GM18502 (cell line): ENCODE results near the gene C16orf82.
"Not testable (repeated sequence)": the region's sequence is repeated elsewhere in the genome, so short reads cannot be mapped to it uniquely, and the experiment has no call there.

Experiments
- ATAC-seq: cut with Tn5 transposase; IDR thresholded peaks from one replicate; pipeline ENCODE4 v1.9.1; 2021; ENCODE audit warnings: mild to moderate bottlenecking; ENCODE audit not compliant: unreplicated experiment, poor library complexity

The C16orf82 gene

DNA sequence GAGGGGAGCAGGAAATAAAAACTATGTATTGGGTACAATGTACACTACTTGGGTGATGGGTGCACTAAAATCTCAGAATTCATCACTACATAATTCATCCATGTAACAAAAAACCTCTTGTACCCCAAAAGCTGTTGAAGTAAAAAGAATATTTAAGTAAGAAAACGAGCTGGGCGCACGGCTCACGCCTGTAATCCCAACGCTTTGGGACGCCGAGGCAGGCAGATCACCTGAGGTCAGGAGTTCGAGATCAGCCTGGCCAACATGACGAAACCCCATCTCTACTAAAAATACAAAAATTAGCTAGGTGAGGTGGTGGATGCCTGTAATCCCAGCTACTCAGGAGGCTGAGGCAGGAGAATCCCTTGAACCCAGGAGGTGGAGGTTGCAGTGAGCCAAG lies 19.3 kb downstream of the C16orf82 start:
- ATAC-seq = not testable (repeated sequence)

GRCh38 chr16:27088216-27088615 lies 21.5 kb downstream of the C16orf82 start:
- no peak for ATAC-seq

GRCh38 chr16:27096375-27096774 lies 29.6 kb downstream of the C16orf82 start:
- ATAC-seq = no peak

GRCh38 chr16:27097800-27098230 lies 31.1 kb downstream of the C16orf82 start:
- no peak for ATAC-seq

- no peak for ATAC-seq
Observed at GRCh38 chr16:27098366-27099049, 31.8 kb downstream of the C16orf82 start.

GRCh38 chr16:27102701-27103575 lies 36.2 kb downstream of the C16orf82 start:
- ATAC-seq = no peak

DNA sequence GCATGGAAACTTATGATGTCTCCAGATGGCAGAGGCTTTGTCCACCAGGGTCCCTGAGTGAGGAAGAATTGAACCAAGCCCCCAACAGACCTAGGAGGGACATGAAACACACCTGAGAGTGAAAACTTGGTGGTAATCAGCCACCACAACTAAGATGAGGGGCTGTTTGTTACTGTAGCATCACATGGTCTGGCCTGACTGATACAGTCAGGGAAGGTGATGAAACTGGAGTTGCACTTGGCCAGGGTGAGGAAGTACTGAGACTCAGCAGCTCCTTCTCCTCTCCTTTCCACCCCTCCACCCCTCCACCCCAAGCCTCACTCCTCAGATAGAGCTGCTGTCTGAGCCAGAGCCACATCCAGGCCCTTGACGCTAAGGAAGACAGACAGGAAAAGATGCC lies 37.2 kb downstream of the C16orf82 start:
- ATAC-seq = no peak

DNA sequence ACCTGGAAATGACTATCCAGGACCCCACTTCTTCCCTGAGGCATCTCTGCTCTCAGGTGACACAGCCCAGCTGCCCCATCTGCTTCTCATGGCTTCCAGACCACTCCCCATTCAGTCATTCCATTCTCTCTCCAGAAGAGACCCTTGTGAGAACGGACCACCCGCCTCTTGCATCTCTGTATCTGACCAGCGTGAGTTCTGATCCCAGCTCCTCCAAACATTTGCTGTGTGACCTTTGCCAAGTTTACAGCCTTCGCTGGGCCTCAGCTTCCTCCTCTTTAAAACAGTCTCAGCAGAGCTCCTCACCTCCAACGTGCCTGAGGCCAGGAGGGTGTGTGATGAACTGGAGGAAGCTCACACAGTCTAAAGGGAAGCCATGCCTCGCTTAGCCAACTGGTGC lies 39.6 kb downstream of the C16orf82 start:
- no peak for ATAC-seq

DNA sequence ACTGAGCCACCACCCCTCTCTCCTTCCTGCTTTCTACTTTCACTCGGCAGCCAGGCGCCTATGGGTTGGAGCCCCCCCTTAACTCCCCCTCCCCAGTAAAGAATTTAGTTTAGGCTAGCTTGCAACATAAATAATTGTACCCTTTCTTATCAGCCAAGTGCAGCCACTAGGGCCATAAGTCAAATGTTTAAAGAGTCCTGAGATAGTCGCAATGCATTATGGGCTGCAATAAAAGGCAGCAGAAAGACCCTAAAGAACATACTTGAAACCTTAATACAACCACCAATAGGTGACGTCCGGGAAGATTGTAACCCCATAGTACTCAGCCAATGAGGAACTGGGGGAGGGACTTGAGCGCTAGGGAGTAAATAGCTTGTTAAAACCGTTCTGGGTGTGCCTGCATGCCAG lies 40.5 kb downstream of the C16orf82 start:
- no peak for ATAC-seq

GRCh38 chr16:27108051-27108770 lies 41.5 kb downstream of the C16orf82 start:
- ATAC-seq = no peak

DNA sequence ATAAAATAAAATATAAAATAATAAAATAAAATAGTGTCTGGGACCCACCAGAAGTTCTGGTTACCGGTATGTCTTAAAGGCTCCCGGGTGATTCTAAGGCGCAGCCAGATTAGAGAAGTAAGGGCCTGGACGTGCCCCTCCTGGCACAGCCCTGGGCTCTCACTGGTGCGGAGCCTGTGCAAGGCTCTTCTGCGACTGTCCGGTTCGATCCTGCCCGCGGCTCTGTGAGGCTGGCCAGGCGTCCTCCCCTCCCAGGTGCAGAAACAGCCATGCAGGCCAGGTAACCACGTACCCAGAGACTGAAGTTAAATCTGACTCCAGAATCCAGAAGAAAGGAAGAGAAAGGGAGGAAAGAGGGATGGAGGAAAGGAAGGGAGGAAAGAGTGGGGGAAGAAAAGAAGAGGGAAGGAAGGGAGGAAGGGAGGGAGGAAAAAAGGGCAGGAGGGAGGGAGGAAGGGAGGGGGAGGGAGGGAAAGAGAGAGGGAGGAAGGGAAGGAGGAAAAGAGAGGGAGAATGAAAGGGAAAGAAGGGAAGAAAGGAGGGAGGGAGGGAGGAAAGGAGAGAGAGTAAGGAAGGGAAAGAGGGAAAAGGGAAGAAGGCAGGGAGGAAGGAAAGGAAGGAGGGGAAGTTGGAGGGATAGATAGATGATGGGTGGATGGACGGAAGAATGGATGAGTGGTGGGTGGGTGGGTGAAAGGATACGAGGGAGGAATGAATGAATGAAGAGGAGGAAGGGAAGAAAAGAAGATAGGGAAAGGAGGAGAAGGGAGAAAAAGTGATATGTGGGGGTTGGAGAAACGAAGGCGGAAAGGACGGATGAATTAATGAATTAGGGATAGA lies 42.3 kb downstream of the C16orf82 start:
- no peak for ATAC-seq

DNA sequence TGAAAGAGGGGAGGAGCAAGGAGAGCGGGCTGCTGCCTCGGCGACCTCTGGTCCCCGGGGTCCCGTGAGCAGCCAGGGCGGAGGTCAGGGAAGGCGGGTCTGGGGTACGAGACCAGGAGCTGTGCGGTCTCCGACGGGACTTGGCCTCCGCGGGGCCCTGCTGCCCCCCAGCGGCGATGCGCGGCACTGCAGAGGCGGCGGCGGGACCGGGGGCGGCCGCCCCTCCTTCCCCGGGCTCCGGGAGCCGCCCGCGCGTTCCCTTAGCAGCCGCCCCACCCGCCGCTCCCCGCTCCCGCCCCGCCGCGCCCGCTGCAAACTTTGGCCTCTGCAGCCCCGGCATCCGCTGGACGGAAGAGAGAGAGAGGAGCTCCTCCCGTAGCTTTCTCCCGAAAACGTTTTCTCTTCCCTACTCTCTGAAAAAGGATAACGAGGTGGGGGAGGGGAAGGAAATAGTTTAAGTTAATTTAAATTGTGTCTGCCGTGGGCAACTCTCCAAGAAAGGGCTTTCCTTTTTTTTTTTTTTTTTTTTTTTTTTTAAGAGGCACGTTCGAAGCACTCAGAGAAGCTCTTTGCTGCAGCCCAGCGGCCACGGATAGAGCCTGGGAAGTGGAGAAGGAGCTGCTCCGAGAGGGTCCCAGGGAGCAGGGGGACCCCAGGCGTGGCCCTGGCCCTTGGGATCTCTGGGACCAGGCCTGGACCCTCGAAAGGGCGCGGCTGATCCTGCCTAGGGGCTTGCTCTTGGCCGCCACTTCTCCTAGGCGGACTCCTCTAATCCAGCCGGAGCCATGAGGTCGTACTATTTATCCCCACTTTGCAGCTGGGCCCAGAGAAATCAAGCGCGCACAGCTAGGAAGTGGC lies 43.2 kb downstream of the C16orf82 start:
- peak; percentile 58 for ATAC-seq

DNA sequence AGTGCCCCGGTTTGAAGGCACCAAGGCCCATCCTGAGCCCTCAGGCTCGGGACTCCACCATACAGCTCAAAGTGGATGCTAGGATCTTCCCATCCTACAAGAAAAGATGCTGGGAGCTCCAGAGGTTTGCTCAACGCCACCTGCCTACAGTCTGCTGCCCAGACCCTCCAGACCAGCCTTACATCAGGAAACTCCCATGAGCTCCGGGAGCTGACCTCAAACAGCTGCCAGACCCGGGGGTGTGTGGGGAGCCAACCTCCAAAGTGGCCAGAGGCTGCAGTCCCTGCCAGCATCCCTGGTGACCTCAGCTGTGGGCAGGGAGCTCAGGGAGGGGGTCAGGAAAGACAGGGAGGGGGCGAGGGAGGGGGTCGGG lies 43.8 kb downstream of the C16orf82 start:
- ATAC-seq = no peak

DNA sequence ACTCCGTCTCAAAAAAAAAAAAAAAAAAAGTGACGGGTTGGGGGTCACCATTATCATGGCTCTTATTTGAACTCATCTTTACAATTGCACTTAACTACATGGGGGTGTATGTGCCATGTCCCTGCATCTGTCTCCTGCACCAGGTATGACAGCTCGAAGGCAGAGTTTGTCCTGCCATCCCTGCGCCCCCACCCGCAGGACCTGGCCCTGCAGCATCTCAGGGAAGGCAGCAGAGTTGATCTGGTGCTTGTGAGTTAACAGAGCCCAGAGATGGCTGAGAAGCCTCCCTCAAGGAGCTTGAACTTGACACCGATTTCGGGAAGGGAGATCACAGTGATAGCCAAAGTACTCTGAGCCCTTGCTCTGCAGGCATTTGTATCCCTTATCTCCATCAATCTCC lies 44.8 kb downstream of the C16orf82 start:
- no peak for ATAC-seq

GRCh38 chr16:27112093-27112811 lies 45.5 kb downstream of the C16orf82 start:
- ATAC-seq = no peak

GRCh38 chr16:27113341-27113841 lies 46.7 kb downstream of the C16orf82 start:
- ATAC-seq = no peak

DNA sequence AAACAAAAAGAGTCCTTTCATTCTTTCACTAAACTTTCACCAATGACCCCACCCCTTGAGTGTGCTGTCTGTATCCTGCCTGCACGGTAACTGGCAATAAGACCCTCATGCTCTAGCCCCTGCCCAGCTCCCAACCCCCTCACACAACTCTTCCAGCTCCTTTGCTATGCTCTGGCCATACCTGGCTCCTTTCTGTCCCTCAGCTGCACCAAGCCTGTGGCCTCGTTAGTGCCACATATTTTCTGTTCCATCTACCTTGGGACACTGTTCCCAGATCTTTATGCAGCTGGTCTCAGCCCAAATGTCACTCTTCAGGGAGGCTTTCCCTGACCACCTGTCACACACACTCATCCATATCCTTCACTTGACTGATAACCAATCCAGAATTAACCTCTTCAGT lies 47.3 kb downstream of the C16orf82 start:
- ATAC-seq = no peak

DNA sequence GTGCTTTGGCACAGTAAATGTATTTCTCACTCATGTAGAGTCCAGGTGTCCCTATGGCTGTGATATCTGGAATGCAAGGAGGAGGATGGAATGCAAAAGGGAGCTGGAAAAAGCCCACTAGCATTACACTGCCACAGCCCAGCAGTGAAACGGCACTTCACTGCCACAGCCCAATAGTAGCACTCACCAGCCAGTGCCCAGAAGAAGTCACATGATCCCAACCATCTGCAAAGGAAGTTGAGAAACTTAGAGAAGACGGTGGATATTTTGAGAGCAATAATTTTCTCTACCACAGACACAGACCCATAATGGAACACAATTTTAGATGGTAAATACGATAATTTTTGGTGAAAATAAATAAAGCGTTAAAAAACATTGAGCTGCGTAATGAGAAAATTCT lies 51.8 kb downstream of the C16orf82 start:
- no peak for ATAC-seq
